HS-27A (cell line): ENCODE measurements around the gene ZBTB20.
"Not testable (repeated sequence)": the region's sequence is repeated elsewhere in the genome, so short reads cannot be mapped to it uniquely, and the experiment has no call there.

ENCODE experiments used
- DNase-seq: peaks from one replicate; pipeline ENCODE4 v3.0.0-alpha.2; 2012; ENCODE audit warnings: low read depth, missing footprints

ZBTB20 gene

GRCh38 chr3:115146418-115147328 is at the start of gene ZBTB20:
Gene ZBTB20 (minus strand): TSS chr3:115147288.
- peak; percentile 46 for DNase-seq

GRCh38 chr3:115194476-115194875 is 47.4 kb upstream of the ZBTB20 start:
- peak; percentile 14 for DNase-seq

GRCh38 chr3:115190747-115191146 is 43.7 kb upstream of the ZBTB20 start:
- DNase-seq = no peak

DNA sequence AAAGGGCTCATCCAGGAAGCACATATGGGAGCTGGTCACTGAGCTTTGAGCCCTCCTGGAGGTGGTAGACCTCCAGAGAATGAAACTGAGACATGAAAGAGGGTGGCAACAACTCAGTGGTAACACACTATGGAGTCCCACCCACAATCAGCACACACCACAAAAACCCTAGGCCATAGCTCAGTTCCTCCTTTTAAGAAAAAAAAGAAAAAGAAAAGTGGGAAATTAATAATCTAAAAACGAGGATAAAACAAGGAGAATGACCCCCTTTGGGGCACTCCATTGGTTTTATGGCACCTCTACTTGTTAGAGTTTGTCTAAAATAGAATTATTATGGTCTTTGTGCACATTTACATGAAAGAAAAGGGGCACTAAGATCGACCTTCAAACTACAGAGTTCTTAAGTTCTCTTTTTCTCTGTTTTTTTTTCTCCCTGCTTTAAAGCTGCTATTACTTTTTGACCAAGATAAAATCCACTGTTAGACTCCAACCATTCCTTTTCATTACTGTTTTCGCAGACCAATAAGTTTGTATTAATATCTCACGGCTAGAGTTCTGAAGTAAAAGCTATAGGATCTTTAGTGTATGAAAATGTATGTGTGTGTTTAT is 40.2 kb upstream of the ZBTB20 start:
- DNase-seq = no peak

DNA sequence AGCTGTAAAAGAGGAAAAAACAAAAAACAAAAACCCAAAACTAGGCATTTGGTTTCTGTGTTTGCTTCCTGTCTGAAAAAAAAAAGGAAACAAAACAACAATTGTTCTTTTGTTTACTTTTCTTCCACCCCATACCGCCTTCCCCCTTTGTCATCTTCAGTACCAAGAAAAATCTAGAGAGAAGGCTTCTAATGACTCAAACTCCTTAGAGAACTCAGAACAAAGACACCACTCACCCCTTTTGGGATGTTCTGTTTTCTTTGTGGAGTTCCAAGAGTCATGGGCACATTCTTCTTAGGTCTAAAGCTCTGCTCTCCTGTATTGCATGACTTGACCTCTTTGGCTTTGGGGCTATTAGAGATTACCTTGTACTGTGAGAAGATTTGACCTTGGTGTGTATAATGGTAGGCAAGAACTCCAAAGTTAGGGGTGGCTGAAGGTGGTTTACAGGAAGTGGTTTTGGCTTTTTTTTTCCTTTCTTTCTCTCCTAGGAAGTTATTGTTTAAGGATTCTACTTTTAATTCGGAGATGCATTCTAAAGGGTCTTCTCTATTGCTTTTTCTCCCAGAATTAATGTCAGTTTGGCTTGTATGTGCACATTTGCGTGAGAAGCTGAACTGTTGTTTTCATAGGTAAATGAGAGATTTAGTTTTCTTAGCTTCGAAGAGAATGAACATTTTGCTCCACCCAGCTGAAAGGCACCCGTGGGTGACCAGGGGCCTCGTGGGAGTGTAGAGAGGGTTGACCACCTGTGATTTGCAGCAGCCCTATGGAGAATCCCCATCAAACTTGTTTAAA is 39.5 kb upstream of the ZBTB20 start:
- DNase-seq = no peak

- not testable (repeated sequence) for DNase-seq
These were observed 37.9 kb upstream of the ZBTB20 start for GRCh38 chr3:115184859-115185572.

- not testable (repeated sequence) for DNase-seq
These were observed 31.8 kb upstream of the ZBTB20 start for GRCh38 chr3:115178930-115179329.

DNA sequence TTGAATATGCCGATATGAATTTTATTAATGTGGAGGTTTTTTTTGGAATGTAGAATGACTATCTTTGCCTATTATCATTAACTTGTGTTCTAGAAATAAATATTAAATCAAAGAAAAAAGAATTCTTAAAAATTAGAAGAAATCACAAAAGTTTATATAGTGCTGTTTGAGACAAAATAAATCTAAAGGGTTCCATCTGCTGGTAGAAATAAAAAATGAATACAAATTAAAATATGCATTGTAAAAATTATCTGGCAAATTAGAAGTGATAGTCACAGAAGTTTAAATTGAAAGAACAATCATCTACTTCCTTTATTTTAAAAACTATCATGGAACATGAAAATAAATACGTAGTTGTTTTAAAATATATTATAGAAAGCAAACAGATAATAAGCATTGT is 22.7 kb upstream of the ZBTB20 start:
- DNase-seq = no peak

- no peak for DNase-seq
These were observed 18.6 kb upstream of the ZBTB20 start for GRCh38 chr3:115165701-115166100.

DNA sequence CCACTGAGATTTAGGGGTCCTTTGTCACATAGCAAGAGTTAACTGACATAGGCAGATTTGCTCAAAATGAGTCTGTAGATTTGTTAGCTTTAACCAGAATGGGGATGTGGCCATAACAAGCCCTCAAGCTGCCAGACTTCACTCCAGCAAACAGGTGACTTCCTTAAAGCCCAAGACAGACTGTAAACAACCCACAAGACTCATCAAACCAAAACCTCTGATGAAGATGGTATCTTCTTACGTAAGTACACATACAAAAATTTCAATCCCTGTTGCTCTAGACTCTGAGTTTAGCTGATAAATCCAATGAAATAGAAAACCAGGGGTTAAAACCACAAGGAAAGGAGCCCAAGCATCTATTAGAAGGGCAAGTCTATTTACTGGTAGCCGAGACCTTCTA is 18.2 kb upstream of the ZBTB20 start:
- DNase-seq = no peak

- no peak for DNase-seq
These were observed 17.5 kb upstream of the ZBTB20 start for GRCh38 chr3:115164374-115165221.

- no peak for DNase-seq
These were observed 15.7 kb upstream of the ZBTB20 start for GRCh38 chr3:115162759-115163158.

DNA sequence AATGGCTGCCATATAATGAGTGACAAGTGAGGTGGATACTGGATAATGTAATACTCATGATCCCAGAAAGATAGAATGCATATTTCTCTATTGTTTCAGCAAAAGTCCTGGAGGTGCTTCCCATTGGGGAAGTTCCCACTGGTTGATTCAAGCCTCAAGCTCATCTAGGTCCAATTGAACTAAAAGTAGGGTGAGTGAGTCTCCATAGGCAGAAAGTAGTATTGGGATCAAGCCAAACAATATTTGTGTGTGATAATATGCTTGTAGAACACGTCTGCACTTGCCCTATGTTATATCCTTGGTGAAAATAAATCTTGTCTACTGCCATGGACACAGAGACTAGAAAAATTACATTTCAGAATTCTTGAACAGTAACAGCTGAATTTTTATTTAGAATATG is 14.8 kb upstream of the ZBTB20 start:
- no peak for DNase-seq

GRCh38 chr3:115161168-115161834 is 14.2 kb upstream of the ZBTB20 start:
- no peak for DNase-seq

GRCh38 chr3:115160295-115160694 is 13.2 kb upstream of the ZBTB20 start:
- DNase-seq = no peak

DNA sequence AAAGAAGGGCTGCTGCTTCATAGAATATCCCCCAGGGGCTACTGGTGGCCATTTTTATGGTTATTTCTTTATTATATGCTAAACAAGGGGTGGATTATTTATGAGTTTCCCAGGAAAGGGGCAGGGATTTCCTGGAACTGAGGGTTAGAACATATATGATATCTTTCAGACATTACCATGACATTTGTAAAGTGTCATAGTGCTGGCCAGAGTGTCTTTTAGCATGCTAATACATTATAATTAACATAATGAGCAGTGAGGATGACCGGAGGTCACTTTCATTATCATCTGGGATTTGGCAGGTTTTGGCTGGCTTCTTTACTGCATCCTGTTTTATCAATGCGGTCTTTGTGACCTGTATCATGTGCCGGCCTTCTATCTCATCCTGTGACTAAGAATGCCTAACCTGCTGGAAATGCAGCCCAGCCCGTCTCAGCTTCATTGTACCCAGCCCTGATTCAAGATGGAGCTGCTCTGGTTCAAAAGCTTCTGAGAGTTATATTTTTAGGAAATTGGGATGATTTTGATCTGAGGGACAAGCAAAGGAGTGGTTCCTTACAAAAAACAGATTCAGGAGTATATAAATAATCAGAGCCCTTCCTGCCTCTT is 9.1 kb upstream of the ZBTB20 start:
- DNase-seq = no peak

- no peak for DNase-seq
These were observed 7.5 kb upstream of the ZBTB20 start for GRCh38 chr3:115154611-115155010.

DNA sequence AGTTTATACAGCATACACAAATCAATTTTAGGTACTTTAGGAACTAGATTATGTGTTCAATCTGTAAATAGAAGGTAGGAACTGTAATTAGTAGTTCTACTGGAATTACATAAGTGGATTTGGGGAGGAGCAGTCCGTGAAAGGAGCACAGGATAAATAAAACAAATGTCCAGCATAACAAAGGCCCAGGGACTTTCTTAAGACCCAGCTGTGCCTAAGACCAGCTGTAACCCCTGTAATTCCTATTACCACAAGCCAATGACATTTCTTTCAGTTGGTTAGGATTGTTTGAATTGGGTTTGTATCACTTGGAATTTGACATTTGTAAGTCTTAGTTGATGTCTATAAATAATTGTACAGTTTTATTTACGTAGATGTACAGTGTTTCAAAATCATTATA is 4.8 kb upstream of the ZBTB20 start:
- no peak for DNase-seq

GRCh38 chr3:115148142-115148790 is 1.2 kb upstream of the ZBTB20 start:
- DNase-seq = peak; percentile 17
